ENCODE data around the gene PRMT1.

DNA sequence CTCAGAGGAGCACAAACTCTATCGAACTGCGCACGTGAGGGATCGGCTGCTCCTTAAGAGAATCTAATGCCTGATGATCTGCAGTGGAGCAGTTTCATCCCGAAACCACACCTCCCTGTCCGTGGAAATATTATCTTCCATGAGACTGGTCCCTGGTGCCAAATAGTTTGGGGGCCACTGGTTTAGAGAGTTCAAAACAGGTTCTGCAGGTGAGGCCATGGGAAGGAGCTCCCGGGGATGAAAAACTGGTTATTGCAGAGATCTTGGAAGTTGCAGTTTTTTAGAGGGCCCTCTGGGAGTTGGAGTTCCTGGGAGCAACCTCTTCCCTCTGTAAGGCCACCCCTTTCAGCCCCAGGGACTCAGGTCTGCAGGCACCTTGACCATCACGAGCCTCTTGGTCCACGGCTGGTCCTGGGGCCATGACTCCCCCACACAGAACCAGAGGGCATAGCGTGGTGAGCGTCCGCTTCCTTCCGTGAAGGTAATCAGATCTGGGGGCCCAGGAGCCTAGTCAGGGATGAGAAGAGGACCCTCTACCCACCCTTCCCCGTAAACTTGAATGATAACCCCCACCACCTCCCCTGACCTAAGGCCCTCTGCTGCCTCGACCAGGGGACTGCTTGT lies 16.6 kb upstream of the PRMT1 start:
- TF ChIP-seq E2F4 (CRISPR knock-in tag; IDR thresholded peaks at IDR 0.05; ENCODE audit: borderline replicate concordance, low read depth) (no peak), ZNF121 (CRISPR knock-in tag; IDR thresholded peaks at IDR 0.05) (no peak), TCF7 (CRISPR knock-in tag; IDR thresholded peaks at IDR 0.05; ENCODE audit: low read depth) (no peak), JUN (CRISPR knock-in tag; IDR thresholded peaks at IDR 0.05) (no peak), NFATC4 (CRISPR knock-in tag; IDR thresholded peaks at IDR 0.05) (no peak), MXD4 (CRISPR knock-in tag; IDR thresholded peaks at IDR 0.05; ENCODE audit: borderline replicate concordance) (no peak), SP1 (CRISPR knock-in tag; conservative IDR thresholded peaks at IDR 0.05) (no peak), TP53 (CRISPR knock-in tag; IDR thresholded peaks at IDR 0.05) (no peak), CREM (CRISPR knock-in tag; IDR thresholded peaks at IDR 0.05) (no peak), ELF4 (CRISPR knock-in tag; IDR thresholded peaks at IDR 0.05; ENCODE audit: low read depth) (no peak)
- TF ChIP-seq, protein P1, sequence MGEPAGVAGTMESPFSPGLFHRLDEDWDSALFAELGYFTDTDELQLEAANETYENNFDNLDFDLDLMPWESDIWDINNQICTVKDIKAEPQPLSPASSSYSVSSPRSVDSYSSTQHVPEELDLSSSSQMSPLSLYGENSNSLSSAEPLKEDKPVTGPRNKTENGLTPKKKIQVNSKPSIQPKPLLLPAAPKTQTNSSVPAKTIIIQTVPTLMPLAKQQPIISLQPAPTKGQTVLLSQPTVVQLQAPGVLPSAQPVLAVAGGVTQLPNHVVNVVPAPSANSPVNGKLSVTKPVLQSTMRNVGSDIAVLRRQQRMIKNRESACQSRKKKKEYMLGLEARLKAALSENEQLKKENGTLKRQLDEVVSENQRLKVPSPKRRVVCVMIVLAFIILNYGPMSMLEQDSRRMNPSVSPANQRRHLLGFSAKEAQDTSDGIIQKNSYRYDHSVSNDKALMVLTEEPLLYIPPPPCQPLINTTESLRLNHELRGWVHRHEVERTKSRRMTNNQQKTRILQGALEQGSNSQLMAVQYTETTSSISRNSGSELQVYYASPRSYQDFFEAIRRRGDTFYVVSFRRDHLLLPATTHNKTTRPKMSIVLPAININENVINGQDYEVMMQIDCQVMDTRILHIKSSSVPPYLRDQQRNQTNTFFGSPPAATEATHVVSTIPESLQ (CRISPR knock-in tag; IDR thresholded peaks at IDR 0.05), result no peak
- TF ChIP-seq, protein P2, sequence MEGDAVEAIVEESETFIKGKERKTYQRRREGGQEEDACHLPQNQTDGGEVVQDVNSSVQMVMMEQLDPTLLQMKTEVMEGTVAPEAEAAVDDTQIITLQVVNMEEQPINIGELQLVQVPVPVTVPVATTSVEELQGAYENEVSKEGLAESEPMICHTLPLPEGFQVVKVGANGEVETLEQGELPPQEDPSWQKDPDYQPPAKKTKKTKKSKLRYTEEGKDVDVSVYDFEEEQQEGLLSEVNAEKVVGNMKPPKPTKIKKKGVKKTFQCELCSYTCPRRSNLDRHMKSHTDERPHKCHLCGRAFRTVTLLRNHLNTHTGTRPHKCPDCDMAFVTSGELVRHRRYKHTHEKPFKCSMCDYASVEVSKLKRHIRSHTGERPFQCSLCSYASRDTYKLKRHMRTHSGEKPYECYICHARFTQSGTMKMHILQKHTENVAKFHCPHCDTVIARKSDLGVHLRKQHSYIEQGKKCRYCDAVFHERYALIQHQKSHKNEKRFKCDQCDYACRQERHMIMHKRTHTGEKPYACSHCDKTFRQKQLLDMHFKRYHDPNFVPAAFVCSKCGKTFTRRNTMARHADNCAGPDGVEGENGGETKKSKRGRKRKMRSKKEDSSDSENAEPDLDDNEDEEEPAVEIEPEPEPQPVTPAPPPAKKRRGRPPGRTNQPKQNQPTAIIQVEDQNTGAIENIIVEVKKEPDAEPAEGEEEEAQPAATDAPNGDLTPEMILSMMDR (IDR thresholded peaks at IDR 0.05), result no peak
- TF ChIP-seq, protein P3, sequence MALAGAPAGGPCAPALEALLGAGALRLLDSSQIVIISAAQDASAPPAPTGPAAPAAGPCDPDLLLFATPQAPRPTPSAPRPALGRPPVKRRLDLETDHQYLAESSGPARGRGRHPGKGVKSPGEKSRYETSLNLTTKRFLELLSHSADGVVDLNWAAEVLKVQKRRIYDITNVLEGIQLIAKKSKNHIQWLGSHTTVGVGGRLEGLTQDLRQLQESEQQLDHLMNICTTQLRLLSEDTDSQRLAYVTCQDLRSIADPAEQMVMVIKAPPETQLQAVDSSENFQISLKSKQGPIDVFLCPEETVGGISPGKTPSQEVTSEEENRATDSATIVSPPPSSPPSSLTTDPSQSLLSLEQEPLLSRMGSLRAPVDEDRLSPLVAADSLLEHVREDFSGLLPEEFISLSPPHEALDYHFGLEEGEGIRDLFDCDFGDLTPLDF (CRISPR knock-in tag; IDR thresholded peaks at IDR 0.05), result no peak
- TF ChIP-seq, protein P4, sequence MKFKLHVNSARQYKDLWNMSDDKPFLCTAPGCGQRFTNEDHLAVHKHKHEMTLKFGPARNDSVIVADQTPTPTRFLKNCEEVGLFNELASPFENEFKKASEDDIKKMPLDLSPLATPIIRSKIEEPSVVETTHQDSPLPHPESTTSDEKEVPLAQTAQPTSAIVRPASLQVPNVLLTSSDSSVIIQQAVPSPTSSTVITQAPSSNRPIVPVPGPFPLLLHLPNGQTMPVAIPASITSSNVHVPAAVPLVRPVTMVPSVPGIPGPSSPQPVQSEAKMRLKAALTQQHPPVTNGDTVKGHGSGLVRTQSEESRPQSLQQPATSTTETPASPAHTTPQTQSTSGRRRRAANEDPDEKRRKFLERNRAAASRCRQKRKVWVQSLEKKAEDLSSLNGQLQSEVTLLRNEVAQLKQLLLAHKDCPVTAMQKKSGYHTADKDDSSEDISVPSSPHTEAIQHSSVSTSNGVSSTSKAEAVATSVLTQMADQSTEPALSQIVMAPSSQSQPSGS (CRISPR knock-in tag; IDR thresholded peaks at IDR 0.05; ENCODE audit: borderline replicate concordance, low read depth), result no peak

Data from WTC11 (cell line).